Tibial artery (tissue), 4 donors: Measurements from ENCODE around the gene PKNOX2.

ENCODE experiments used
- DNase-seq, 2 donors: peaks; one replicate each; pipeline ENCODE4 v3.0.0-alpha.2; 2019
- H3K27ac ChIP-seq, 2 donors: fragments of 200-600 bp; sonication (generic) in 1 of 2; 1 replicate in 1 of 2; 2 replicates in 1 of 2; pipeline ENCODE4 v1.5.1; 2018 to 2019; ENCODE audit warnings: mild to moderate bottlenecking in 1 of 2
- H3K27me3 ChIP-seq, 2 donors: fragments of 200-600 bp; sonication (generic) in 1 of 2; one replicate each; pipeline versions ENCODE4 v1.5.1 to v1.6.0; 2016 to 2019
- H3K36me3 ChIP-seq, 3 donors: fragments of 200-600 bp; sonication (generic) in 2 of 3; one replicate each; pipeline ENCODE4 v1.5.1; 2016 to 2019; ENCODE audit warnings: mild to moderate bottlenecking in 2 of 3
- H3K4me1 ChIP-seq, 4 donors: fragments of 200-600 bp; sonication (generic) in 2 of 4; 1 replicate in 3 of 4; 2 replicates in 1 of 4; pipeline ENCODE4 v1.5.1; 2016 to 2019
- H3K4me3 ChIP-seq, 2 donors: fragments of 200-600 bp; sonication (generic) in 1 of 2; 1 replicate in 1 of 2; 2 replicates in 1 of 2; pipeline ENCODE4 v1.5.1; 2018 to 2019; ENCODE audit warnings: mild to moderate bottlenecking in 2 of 2
- H3K9me3 ChIP-seq, 3 donors: fragments of 200-600 bp; sonication (generic) in 1 of 3; one replicate each; pipeline ENCODE4 v1.5.1; 2016 to 2019
- intact Hi-C: fragments of 100-400 bp; cut with DNase I; formaldehyde crosslinking; loops from one replicate; pipeline ENCODE4 v1.15.0; 2023; ENCODE audit warnings: low total_unique reads
- TF ChIP-seq, protein P1 (sequence below), 2 experiments: fragments of 200-600 bp in 1 of 2; fragments of 450-650 bp in 1 of 2; IDR thresholded peaks; one replicate each; pipeline ENCODE4 v1.5.1; 2017 to 2019; ENCODE audit warnings: antibody characterized with exemption in 2 of 2, mild to moderate bottlenecking in 1 of 2, moderate library complexity in 1 of 2

PKNOX2 gene

DNA sequence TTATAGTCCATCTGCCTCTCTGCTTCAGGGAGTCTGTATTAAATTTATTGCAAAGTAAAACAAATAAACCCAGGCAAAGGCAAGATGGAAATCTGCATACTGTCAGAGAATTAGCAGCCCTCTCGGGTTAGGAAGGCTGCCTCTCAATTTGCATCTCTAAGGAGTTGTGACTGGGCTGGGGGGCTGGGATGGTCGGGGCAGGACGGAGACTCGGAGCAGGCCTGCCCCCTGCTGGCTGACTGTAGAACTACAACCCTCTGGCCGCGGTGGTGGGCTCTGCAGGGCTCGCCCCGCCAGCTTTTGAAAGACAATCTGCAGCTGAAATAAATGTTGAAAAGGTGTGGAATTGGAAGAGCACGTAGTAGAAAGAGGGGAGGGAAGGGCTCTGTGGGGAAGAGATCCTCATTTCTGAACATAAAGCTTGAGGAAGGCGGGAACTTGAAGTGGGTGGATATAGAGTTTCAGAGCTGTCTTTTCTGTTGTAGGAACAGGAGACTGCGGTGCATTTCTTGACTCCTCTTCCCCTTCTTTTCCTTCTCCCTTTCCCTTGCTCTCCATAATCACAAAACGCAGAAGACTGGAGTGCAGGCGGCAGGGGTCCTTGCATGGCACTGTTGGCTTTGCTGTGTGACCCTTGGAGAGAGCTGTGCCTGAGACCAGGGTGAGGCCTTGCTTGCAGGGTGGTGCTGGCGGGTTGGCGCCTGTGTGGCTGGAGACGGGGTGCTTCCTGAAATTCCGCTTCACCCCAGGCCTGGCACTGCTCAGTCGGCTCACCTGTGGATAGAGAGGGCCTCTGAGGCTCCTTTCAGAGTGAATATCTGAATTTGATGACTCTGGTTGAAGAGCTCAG, 22.6 kb upstream of the PKNOX2 start:
- H3K4me1 ChIP-seq = no peaks in the 10 kb centered on the region
- no peak overlapping the region for H3K4me3 ChIP-seq
- TF ChIP-seq, protein P1, sequence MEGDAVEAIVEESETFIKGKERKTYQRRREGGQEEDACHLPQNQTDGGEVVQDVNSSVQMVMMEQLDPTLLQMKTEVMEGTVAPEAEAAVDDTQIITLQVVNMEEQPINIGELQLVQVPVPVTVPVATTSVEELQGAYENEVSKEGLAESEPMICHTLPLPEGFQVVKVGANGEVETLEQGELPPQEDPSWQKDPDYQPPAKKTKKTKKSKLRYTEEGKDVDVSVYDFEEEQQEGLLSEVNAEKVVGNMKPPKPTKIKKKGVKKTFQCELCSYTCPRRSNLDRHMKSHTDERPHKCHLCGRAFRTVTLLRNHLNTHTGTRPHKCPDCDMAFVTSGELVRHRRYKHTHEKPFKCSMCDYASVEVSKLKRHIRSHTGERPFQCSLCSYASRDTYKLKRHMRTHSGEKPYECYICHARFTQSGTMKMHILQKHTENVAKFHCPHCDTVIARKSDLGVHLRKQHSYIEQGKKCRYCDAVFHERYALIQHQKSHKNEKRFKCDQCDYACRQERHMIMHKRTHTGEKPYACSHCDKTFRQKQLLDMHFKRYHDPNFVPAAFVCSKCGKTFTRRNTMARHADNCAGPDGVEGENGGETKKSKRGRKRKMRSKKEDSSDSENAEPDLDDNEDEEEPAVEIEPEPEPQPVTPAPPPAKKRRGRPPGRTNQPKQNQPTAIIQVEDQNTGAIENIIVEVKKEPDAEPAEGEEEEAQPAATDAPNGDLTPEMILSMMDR (IDR thresholded peaks at IDR 0.05) = peak; percentile 80 to 94
- no peaks in the 10 kb centered on the region for H3K36me3 ChIP-seq
- no peak for DNase-seq
- no peaks in the 10 kb centered on the region for H3K9me3 ChIP-seq
- H3K27ac ChIP-seq = no peak overlapping the region
- H3K27me3 ChIP-seq = peaks cover 0 to 26% of the 10 kb centered on the region in 2 donors
- intact Hi-C loops = loop anchor here (2.0 to 10.0 kb wide), 2 partner anchors 77 to 187 kb away; partner anchors contain the start of gene CCDC15

DNA sequence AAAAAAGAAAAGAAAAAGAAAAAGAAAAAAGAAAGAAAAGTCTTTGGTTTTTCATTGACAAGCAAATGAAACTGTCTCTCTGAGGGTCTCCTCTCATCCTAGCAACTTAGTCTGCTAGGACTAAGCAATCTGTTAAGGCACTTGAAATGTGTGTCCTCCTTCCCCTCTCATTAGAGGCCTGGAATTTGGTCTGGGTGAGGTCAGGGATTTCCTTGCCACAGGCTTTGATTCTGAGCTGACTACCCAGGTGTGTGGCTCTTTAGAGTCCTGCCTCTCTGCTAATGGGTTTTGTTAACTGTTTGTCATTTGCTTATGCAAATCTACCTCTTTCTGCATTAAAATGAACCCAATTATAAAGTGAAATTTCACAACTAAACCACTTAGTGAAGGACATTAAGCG, 18.3 kb upstream of the PKNOX2 start:
- Histone ChIP-seq H3K27ac (no peak overlapping the region), H3K4me1 (no peaks in the 10 kb centered on the region), H3K4me3 (no peak overlapping the region), H3K36me3 (no peaks in the 10 kb centered on the region), H3K9me3 (no peaks in the 10 kb centered on the region), H3K27me3 (peaks cover 0 to 15% of the 10 kb centered on the region in 2 donors)
- DNase-seq = no peak
- TF ChIP-seq, protein P1 (IDR thresholded peaks at IDR 0.05) = no peak
- intact Hi-C loops = loop anchor here (10.0 kb wide), 1 partner anchor 191 kb away; the partner anchor contains the start of gene CCDC15

DNA sequence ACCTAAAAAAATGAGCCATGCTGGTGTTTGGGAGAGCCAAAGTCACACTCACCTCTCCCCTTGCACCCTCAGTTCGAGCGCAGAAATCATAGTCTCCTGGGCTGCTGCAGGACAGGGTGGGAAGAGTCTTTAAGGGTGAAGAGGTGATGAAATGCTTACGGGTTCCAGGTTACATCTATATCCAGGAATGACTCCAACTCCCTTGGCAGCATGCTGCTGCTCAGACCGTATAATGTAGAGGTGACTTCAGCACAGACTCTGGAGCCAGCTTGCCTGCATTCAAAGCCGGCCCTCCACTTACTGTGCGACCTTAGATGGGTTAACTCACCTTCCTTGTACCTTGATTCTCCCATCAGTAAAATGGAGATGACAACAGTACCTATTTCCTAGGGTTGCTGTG, 17.3 kb upstream of the PKNOX2 start:
- intact Hi-C loops = loop anchor here (10.0 kb wide), 1 partner anchor 192 kb away; the partner anchor contains the start of gene CCDC15
- no peaks in the 10 kb centered on the region for H3K36me3 ChIP-seq

DNA sequence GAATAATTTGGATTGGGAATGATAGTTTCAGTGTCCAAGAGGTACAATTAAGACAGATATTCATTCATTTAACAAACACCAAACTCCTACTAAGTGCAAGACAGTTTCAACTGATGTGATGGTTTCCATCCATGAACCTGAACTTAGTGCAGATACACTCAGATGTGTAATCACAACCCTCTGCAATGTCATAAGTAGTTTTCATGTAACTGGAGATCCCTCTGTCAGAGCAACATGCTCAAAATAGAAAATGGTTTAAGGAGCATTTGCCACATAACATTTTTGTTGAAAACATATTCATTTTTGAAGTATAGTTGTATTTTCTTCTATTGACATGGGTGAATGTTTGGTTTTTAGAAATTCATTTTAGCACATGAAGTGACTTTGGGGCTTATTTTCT, 16.5 kb upstream of the PKNOX2 start:
- intact Hi-C loops = loop anchor here (10.0 kb wide), 1 partner anchor 193 kb away; the partner anchor contains the start of gene CCDC15

More for the DNA sequence above, 17.3 kb upstream of the PKNOX2 start:
- no peak for DNase-seq
- no peaks in the 10 kb centered on the region for H3K4me1 ChIP-seq
- peaks cover 0 to 6% of the 10 kb centered on the region in 2 donors for H3K27me3 ChIP-seq
- no peak overlapping the region for H3K4me3 ChIP-seq
- TF ChIP-seq, protein P1 (IDR thresholded peaks at IDR 0.05) = no peak
- no peaks in the 10 kb centered on the region for H3K9me3 ChIP-seq
- no peak overlapping the region for H3K27ac ChIP-seq

DNA sequence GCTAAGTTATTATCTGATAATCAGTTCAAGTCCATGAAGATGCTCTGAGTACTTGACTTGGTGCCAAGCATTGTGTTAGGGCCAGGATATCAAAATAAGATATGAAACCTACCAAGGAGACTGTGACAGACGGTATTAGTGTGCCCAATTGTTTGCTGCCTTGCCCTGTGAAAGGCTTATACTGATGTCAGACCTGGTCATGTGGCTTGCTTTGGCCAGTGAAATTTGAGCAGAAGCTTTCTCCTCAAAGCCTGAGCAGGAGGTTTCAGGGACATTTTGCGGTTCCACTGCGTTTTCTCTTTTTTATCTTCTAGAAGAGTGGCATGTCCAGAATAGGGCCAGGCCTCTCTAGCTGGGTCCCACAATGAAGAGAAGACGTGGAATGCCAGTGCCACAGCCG, 15.8 kb upstream of the PKNOX2 start:
- DNase-seq = no peak
- intact Hi-C loops = loop anchor here (10.0 kb wide), 1 partner anchor 194 kb away; the partner anchor contains the start of gene CCDC15
- H3K36me3 ChIP-seq = no peaks in the 10 kb centered on the region
- no peaks in the 10 kb centered on the region for H3K27me3 ChIP-seq
- H3K9me3 ChIP-seq = no peaks in the 10 kb centered on the region
- TF ChIP-seq, protein P1 (IDR thresholded peaks at IDR 0.05) = no peak
- H3K27ac ChIP-seq = no peak overlapping the region
- no peak overlapping the region for H3K4me3 ChIP-seq
- H3K4me1 ChIP-seq = no peaks in the 10 kb centered on the region

More for the DNA sequence above, 16.5 kb upstream of the PKNOX2 start:
- no peaks in the 10 kb centered on the region for H3K27me3 ChIP-seq
- H3K36me3 ChIP-seq = no peaks in the 10 kb centered on the region
- no peak overlapping the region for H3K27ac ChIP-seq
- DNase-seq = no peak
- H3K4me1 ChIP-seq = no peaks in the 10 kb centered on the region
- H3K9me3 ChIP-seq = no peaks in the 10 kb centered on the region
- H3K4me3 ChIP-seq = no peak overlapping the region
- TF ChIP-seq, protein P1 (IDR thresholded peaks at IDR 0.05) = no peak
